Measurements from ENCODE around the gene FGD5.

The FGD5 gene

GRCh38 chr3:14918356-14918860 lies 99.6 kb downstream of the FGD5 start:
- Histone ChIP-seq H3K36me3 (ENCODE audit: control insufficient read depth, insufficient read depth, low read length) (no peaks in the 10 kb centered on the region), H3K27ac (ENCODE audit: low read depth, low read length) (no peak overlapping the region), H3K9ac (ENCODE audit: low read length) (no peak overlapping the region), H3K27me3 (ENCODE audit: control insufficient read depth, insufficient read depth, low read length) (no peaks in the 10 kb centered on the region), H3K4me1 (ENCODE audit: control insufficient read depth, insufficient read depth, low read length) (no peaks in the 10 kb centered on the region), H3K4me3 (ENCODE audit: low read length) (no peak overlapping the region)

DNA sequence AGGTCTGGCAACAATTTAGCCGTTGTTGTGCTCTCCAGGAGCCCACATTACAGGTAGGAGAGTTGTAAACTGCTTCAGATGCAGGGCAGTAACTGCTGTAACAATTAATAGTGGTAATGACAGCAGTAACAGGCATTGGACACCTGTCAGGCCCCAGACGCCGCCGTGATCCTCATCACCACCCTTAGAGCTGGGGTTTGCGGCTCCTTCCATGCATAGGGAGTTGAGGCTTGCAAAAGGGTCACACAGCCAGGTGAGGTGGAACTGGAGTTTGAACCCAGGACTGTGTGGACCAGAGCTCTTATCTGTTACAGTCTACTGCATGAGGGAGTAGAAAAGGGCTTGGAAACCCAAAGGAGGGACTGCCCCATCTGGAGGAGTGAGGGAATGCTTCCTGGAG lies 101.8 kb downstream of the FGD5 start:
- H3K4me3 ChIP-seq (ENCODE audit: low read length): no peak overlapping the region
- no peaks in the 10 kb centered on the region for H3K27me3 ChIP-seq (ENCODE audit: control insufficient read depth, insufficient read depth, low read length)
- H3K27ac ChIP-seq (ENCODE audit: low read depth, low read length): no peak overlapping the region
- H3K9ac ChIP-seq (ENCODE audit: low read length): no peak overlapping the region
- no peaks in the 10 kb centered on the region for H3K4me1 ChIP-seq (ENCODE audit: control insufficient read depth, insufficient read depth, low read length)
- no peaks in the 10 kb centered on the region for H3K36me3 ChIP-seq (ENCODE audit: control insufficient read depth, insufficient read depth, low read length)

DNA sequence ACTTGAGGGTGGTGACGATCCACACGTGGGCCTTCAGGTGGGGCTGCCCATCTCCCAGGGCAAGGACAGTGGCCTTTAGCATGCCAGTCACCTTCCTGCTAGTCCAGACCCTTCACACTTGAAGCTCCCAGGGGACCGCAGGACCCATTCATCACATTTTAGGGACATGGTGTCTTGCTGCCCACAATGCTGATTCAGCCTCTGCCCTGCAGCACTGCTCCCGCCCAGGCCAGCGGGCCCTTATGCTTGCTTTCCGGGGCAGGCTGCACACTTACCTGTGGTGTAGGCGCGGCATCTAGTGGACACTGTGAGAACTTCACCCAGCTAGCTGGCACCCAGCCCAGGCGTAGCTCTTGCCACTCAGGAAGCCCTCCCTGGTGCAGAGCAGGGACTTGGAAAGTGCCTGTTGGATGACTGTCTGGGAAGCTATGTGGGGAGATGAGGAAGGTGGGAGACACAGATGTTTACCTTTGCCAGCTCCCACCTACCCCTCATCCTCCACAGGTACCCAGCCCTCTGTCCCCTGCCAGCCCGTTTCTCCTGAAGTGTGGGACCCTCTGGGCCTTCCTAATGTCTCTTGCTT lies 102.4 kb downstream of the FGD5 start:
- Histone ChIP-seq H3K27ac (ENCODE audit: low read depth, low read length) (no peak overlapping the region), H3K36me3 (ENCODE audit: control insufficient read depth, insufficient read depth, low read length) (no peaks in the 10 kb centered on the region), H3K9ac (ENCODE audit: low read length) (no peak overlapping the region)

DNA sequence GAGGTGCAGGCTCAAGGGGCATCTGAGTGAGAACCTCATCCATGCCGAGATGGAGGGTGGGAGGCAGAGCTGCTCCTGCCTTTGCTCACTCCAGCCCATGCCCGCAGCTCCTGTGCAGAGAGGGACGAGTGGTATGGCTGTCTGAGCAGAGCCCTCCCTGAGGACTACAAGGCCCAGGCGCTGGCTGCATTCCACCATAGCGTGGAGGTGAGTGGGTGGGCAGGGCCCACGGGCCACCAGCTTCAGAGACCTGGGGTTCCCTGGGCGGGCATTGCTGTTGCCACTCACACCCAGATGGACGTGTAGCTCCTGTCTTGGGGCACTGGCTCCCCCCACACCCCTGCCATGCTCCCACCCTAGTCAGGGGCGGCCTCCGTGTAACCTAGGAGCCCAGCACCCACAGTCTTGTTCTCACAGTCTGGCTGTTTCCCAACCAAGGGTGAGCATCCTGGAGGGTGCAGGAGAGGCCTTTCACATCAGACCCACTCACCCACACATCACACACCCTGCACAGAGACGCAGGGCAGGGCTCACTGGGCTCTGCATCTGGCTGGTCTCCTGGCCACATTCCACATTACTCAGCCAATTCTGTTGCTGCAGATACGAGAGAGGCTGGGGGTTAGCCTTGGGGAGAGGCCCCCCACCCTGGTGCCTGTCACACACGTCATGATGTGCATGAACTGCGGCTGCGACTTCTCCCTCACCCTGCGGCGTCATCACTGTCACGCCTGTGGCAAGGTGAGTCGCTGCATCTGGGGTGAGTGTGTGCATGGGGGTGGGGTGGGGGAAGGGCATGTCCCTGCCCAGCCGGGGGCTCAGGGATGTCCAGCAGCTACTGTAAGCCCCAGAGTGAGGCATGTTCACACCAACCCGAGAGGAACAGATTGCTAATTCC lies 103.3 kb downstream of the FGD5 start:
- H3K4me3 ChIP-seq (ENCODE audit: low read length): no peak overlapping the region

More for the DNA sequence above, 102.4 kb downstream of the FGD5 start:
- Histone ChIP-seq H3K4me1 (ENCODE audit: control insufficient read depth, insufficient read depth, low read length) (no peaks in the 10 kb centered on the region), H3K4me3 (ENCODE audit: low read length) (no peak overlapping the region), H3K27me3 (ENCODE audit: control insufficient read depth, insufficient read depth, low read length) (no peaks in the 10 kb centered on the region)

GRCh38 chr3:14922863-14923262 lies 104.1 kb downstream of the FGD5 start:
- Histone ChIP-seq H3K27me3 (ENCODE audit: control insufficient read depth, insufficient read depth, low read length) (no peaks in the 10 kb centered on the region), H3K27ac (ENCODE audit: low read depth, low read length) (no peak overlapping the region), H3K4me3 (ENCODE audit: low read length) (no peak overlapping the region), H3K36me3 (ENCODE audit: control insufficient read depth, insufficient read depth, low read length) (no peaks in the 10 kb centered on the region), H3K4me1 (ENCODE audit: control insufficient read depth, insufficient read depth, low read length) (no peaks in the 10 kb centered on the region), H3K9ac (ENCODE audit: low read length) (no peak overlapping the region)

More for the DNA sequence above, 103.3 kb downstream of the FGD5 start:
- Histone ChIP-seq H3K27me3 (ENCODE audit: control insufficient read depth, insufficient read depth, low read length) (no peaks in the 10 kb centered on the region), H3K27ac (ENCODE audit: low read depth, low read length) (no peak overlapping the region), H3K4me1 (ENCODE audit: control insufficient read depth, insufficient read depth, low read length) (no peaks in the 10 kb centered on the region), H3K36me3 (ENCODE audit: control insufficient read depth, insufficient read depth, low read length) (no peaks in the 10 kb centered on the region), H3K9ac (ENCODE audit: low read length) (no peak overlapping the region)

- Histone ChIP-seq H3K4me3 (ENCODE audit: low read length) (no peak overlapping the region), H3K27me3 (ENCODE audit: control insufficient read depth, insufficient read depth, low read length) (no peaks in the 10 kb centered on the region), H3K36me3 (ENCODE audit: control insufficient read depth, insufficient read depth, low read length) (no peaks in the 10 kb centered on the region), H3K4me1 (ENCODE audit: control insufficient read depth, insufficient read depth, low read length) (no peaks in the 10 kb centered on the region), H3K9ac (ENCODE audit: low read length) (no peak overlapping the region), H3K27ac (ENCODE audit: low read depth, low read length) (no peak overlapping the region)
These were observed 104.7 kb downstream of the FGD5 start for GRCh38 chr3:14923476-14923875.

DNA sequence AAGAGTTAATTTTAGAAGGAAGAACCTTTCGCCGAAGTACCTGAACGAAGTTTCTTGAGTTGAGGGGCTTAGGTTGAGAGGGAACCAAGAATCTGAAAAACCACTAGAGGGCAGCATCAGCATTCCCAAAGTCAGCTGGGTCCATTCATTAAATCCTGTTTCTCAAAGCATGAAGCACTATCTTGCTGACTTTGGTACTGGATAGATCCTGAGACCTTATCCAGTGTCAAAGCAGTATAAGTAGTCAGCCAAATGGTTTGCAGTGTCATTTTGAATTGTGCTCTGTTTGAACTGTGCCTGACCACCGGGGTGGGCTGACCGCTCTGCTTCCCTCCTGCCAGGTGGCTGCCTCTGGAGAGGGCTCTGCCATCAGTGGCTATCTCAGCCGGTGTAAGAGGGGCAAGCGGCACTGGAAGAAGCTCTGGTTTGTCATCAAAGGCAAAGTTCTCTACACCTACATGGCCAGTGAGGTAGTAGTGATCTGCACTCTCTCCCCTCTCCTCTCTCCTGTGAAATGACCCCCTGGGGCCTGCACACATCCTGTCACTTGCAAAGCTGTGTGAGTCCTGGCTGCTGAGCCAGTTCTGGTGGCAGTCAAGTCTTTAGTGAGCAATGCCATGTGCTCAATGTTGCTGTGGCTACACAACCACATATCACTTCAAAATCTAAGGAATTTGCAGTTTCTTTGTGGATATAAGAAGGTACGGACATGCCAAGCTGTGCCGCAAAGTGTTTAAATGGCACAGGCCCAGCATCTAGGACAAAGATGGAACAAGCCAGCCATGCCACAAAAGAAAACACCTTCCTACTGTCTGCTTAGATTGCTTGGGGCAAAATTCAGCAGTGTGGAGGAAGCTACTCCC lies 107.2 kb downstream of the FGD5 start:
- Histone ChIP-seq H3K27me3 (ENCODE audit: control insufficient read depth, insufficient read depth, low read length) (no peaks in the 10 kb centered on the region), H3K4me3 (ENCODE audit: low read length) (no peak overlapping the region), H3K4me1 (ENCODE audit: control insufficient read depth, insufficient read depth, low read length) (no peaks in the 10 kb centered on the region), H3K9ac (ENCODE audit: low read length) (no peak overlapping the region), H3K36me3 (ENCODE audit: control insufficient read depth, insufficient read depth, low read length) (no peaks in the 10 kb centered on the region), H3K27ac (ENCODE audit: low read depth, low read length) (no peak overlapping the region)

DNA sequence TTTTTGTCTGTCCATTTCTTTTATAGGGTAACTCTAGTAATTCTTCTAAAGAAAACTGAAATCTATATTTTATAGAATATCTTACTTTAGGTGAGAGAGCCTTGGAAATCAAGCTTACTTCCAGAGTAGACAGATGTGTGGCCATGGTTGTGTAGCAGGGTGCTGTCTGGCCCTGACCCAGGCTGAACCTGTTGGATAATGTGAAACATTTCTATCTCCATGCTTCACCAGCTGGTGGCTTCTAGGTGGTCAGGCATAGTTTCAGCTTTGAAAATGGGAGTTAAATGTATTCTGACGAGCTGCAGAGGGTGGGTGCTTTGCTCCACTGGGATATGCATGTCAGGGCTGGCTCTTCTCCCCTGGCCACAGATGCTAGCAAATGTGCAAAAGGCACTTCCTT lies 107.8 kb downstream of the FGD5 start:
- Histone ChIP-seq H3K27me3 (ENCODE audit: control insufficient read depth, insufficient read depth, low read length) (no peaks in the 10 kb centered on the region), H3K27ac (ENCODE audit: low read depth, low read length) (no peak overlapping the region), H3K4me1 (ENCODE audit: control insufficient read depth, insufficient read depth, low read length) (no peaks in the 10 kb centered on the region), H3K9ac (ENCODE audit: low read length) (no peak overlapping the region), H3K4me3 (ENCODE audit: low read length) (no peak overlapping the region), H3K36me3 (ENCODE audit: control insufficient read depth, insufficient read depth, low read length) (no peaks in the 10 kb centered on the region)

DNA sequence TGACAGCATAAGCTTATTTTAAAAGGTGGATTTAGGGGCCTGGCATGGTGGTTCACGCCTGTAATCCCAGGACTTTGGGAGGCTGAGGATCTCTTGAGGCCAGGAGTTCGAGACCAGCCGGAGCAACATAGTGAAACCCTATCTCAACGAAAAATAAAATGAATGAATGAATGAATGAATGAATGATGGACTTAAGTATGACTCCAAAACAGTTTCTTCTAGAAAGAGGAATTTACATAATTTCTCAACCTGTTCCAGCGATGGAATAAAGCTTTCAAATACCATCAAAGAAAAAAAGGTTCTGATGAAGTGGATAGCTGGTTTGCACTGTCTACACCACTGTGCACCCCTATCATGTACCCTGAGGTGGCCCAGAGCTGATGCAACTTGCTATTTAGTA lies 108.5 kb downstream of the FGD5 start:
- no peak overlapping the region for H3K4me3 ChIP-seq (ENCODE audit: low read length)
- H3K36me3 ChIP-seq (ENCODE audit: control insufficient read depth, insufficient read depth, low read length): no peaks in the 10 kb centered on the region
- H3K27ac ChIP-seq (ENCODE audit: low read depth, low read length): no peak overlapping the region
- H3K4me1 ChIP-seq (ENCODE audit: control insufficient read depth, insufficient read depth, low read length): no peaks in the 10 kb centered on the region
- H3K9ac ChIP-seq (ENCODE audit: low read length): no peak overlapping the region
- no peaks in the 10 kb centered on the region for H3K27me3 ChIP-seq (ENCODE audit: control insufficient read depth, insufficient read depth, low read length)

- H3K4me1 ChIP-seq (ENCODE audit: control insufficient read depth, insufficient read depth, low read length): no peaks in the 10 kb centered on the region
- H3K9ac ChIP-seq (ENCODE audit: low read length): no peak overlapping the region
- no peaks in the 10 kb centered on the region for H3K36me3 ChIP-seq (ENCODE audit: control insufficient read depth, insufficient read depth, low read length)
- H3K4me3 ChIP-seq (ENCODE audit: low read length): no peak overlapping the region
- H3K27ac ChIP-seq (ENCODE audit: low read depth, low read length): no peak overlapping the region
- no peaks in the 10 kb centered on the region for H3K27me3 ChIP-seq (ENCODE audit: control insufficient read depth, insufficient read depth, low read length)
These were observed 110.7 kb downstream of the FGD5 start for GRCh38 chr3:14929310-14930074.

GRCh38 chr3:14933820-14934425 lies 115.2 kb downstream of the FGD5 start:
- Histone ChIP-seq H3K36me3 (ENCODE audit: control insufficient read depth, insufficient read depth, low read length) (no peaks in the 10 kb centered on the region), H3K9ac (ENCODE audit: low read length) (no peak overlapping the region), H3K27me3 (ENCODE audit: control insufficient read depth, insufficient read depth, low read length) (no peaks in the 10 kb centered on the region), H3K4me1 (ENCODE audit: control insufficient read depth, insufficient read depth, low read length) (no peaks in the 10 kb centered on the region), H3K27ac (ENCODE audit: low read depth, low read length) (no peak overlapping the region), H3K4me3 (ENCODE audit: low read length) (no peak overlapping the region)
